Spleen (tissue), 7 donors: Measurements from ENCODE around the gene GPR173.

ENCODE experiments used
- POLR2AphosphoS5 ChIP-seq, 3 donors: sonication (generic); formaldehyde crosslinking; IDR thresholded peaks; one replicate each; pipeline ENCODE4 v1.5.1; 2017; ENCODE audit warnings: antibody characterized with exemption in 3 of 3
- TF ChIP-seq, protein P1 (sequence below), 11 experiments: fragments of 200-600 bp in 7 of 11; fragments of 450-650 bp in 4 of 11; sonication (generic) in 4 of 11; IDR thresholded peaks in 8 of 11; conservative IDR thresholded peaks in 3 of 11; 1 replicate in 7 of 11; 2 replicates in 4 of 11; pipeline versions ENCODE4 v1.4.0 to v1.8.0; 2016 to 2021; ENCODE audit warnings: antibody characterized with exemption in 11 of 11, inconsistent platforms in 4 of 11, mild to moderate bottlenecking in 1 of 11
- donor health status: DM: no; HTN: no; CAD: no; lungs with moderate emphysema.
- donor health status: DM: no; HTN: no; CAD: no.
- donor health status: DM: no; HTN: no; CAD: no.

DNA sequence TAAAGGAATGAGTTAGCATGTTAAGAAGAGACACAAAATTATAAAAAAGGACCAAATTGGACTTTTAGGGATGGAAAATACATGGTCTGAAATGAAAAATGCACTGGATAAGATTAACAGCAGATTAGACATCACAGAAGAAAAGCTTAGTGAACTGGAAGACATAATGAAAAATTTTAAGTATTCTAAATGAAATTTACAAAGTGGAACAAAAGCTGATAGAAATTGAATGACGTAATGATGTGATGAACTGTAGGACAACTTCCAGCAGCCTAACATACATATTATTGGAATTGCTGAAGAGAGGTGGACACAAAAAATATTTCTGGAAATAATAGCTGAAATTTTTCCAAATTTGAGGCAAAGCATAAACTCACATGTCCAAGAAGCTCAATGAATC is 39.6 kb upstream of the GPR173 start:
- TF ChIP-seq POLR2AphosphoS5 (IDR thresholded peaks at IDR 0.05): no peak
- TF ChIP-seq, protein P1, sequence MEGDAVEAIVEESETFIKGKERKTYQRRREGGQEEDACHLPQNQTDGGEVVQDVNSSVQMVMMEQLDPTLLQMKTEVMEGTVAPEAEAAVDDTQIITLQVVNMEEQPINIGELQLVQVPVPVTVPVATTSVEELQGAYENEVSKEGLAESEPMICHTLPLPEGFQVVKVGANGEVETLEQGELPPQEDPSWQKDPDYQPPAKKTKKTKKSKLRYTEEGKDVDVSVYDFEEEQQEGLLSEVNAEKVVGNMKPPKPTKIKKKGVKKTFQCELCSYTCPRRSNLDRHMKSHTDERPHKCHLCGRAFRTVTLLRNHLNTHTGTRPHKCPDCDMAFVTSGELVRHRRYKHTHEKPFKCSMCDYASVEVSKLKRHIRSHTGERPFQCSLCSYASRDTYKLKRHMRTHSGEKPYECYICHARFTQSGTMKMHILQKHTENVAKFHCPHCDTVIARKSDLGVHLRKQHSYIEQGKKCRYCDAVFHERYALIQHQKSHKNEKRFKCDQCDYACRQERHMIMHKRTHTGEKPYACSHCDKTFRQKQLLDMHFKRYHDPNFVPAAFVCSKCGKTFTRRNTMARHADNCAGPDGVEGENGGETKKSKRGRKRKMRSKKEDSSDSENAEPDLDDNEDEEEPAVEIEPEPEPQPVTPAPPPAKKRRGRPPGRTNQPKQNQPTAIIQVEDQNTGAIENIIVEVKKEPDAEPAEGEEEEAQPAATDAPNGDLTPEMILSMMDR (IDR thresholded peaks at IDR 0.05 in 8 of 11, conservative IDR thresholded peaks at IDR 0.05 in 3 of 11): no peak
